Neuronal stem cell (in vitro differentiated cells): ENCODE results near the gene EN2.
A peak's percentile ranks its signal among the peaks of the same experiment; 100 is the strongest.

Source experiments
- DNase-seq: peaks from one replicate; pipeline ENCODE4 v3.0.0-alpha.2; 2013; ENCODE audit warnings: low spot score
- H2AFZ ChIP-seq: one replicate; pipeline ENCODE4 v1.6.1; 2013; ENCODE audit warnings: mild to moderate bottlenecking, low read length, inconsistent platforms
- H2AK5ac ChIP-seq: 2 replicates; pipeline ENCODE4 v1.6.1; 2013; ENCODE audit warnings: low read depth, mild to moderate bottlenecking, inconsistent platforms, low read length, moderate library complexity, mixed read lengths
- H2BK120ac ChIP-seq: 2 replicates; pipeline ENCODE4 v1.6.1; 2013; ENCODE audit warnings: low read depth, mild to moderate bottlenecking, inconsistent platforms, low read length, moderate library complexity, mixed read lengths
- H2BK12ac ChIP-seq: one replicate; pipeline ENCODE4 v1.6.1; 2013; ENCODE audit warnings: low read length, inconsistent platforms
- H2BK15ac ChIP-seq: 2 replicates; pipeline ENCODE4 v1.6.1; 2013; ENCODE audit warnings: mild to moderate bottlenecking, low read length, inconsistent platforms, mixed read lengths
- H2BK5ac ChIP-seq: one replicate; pipeline ENCODE4 v1.6.1; 2013; ENCODE audit warnings: inconsistent platforms, mild to moderate bottlenecking, low read length, moderate library complexity
- H3K14ac ChIP-seq: one replicate; pipeline ENCODE4 v1.6.1; 2013; ENCODE audit warnings: low read length, inconsistent platforms
- H3K18ac ChIP-seq: 2 replicates; pipeline ENCODE4 v1.6.1; 2013; ENCODE audit warnings: low read length, inconsistent platforms
- H3K23ac ChIP-seq: 2 replicates; pipeline ENCODE4 v1.6.1; 2013; ENCODE audit warnings: low read depth, mild to moderate bottlenecking, mixed read lengths, low read length, inconsistent platforms; ENCODE audit not compliant: poor library complexity
- H3K27ac ChIP-seq: replicated peaks from 3 replicates; pipeline ENCODE4 v1.5.1; 2013; ENCODE audit warnings: low read length, inconsistent platforms
- H3K27me3 ChIP-seq, 3 experiments: 2 replicates each; pipeline ENCODE4 v1.6.1; 2013; ENCODE audit warnings: low read length in 3 of 3, mild to moderate bottlenecking in 2 of 3, inconsistent platforms in 1 of 3, low read depth in 1 of 3, mixed read lengths in 1 of 3, moderate library complexity in 1 of 3; ENCODE audit not compliant: control insufficient read depth in 3 of 3, insufficient read depth in 3 of 3
- H3K36me3 ChIP-seq, 2 donors: replicated peaks in 1 of 2; 2 replicates each; pipeline ENCODE4 v1.6.1; 2013; ENCODE audit warnings: low read length in 2 of 2; ENCODE audit not compliant: control insufficient read depth in 2 of 2, insufficient read depth in 2 of 2
- H3K4ac ChIP-seq: 2 replicates; pipeline ENCODE4 v1.6.1; 2013; ENCODE audit warnings: inconsistent platforms, mild to moderate bottlenecking, low read length, moderate library complexity
- H3K4me1 ChIP-seq, 2 donors: 1 replicate in 1 of 2; 2 replicates in 1 of 2; pipeline ENCODE4 v1.6.1; 2013; ENCODE audit warnings: low read length in 2 of 2, low read depth in 1 of 2; ENCODE audit not compliant: control insufficient read depth in 2 of 2, insufficient read depth in 1 of 2
- H3K4me2 ChIP-seq: one replicate; pipeline ENCODE4 v1.6.1; 2013; ENCODE audit warnings: mild to moderate bottlenecking, low read length, inconsistent platforms; ENCODE audit not compliant: insufficient read depth, poor library complexity, severe bottlenecking
- H3K4me3 ChIP-seq, 2 donors: 2 replicates each; pipeline ENCODE4 v1.5.1; 2013; ENCODE audit warnings: low read length in 2 of 2, mild to moderate bottlenecking in 2 of 2, inconsistent platforms in 1 of 2, moderate library complexity in 1 of 2
- H3K79me1 ChIP-seq: one replicate; pipeline ENCODE4 v1.6.1; 2013; ENCODE audit warnings: low read depth, mild to moderate bottlenecking, inconsistent platforms, low read length, moderate library complexity
- H3K9ac ChIP-seq: one replicate; pipeline ENCODE4 v1.6.1; 2013; ENCODE audit warnings: mild to moderate bottlenecking, low read depth, low read length, inconsistent platforms; ENCODE audit not compliant: poor library complexity
- H3K9me3 ChIP-seq, 2 donors: replicated peaks in 1 of 2; 2 replicates each; pipeline versions ENCODE3 to v1.6.1; 2013; ENCODE audit warnings: low read length in 2 of 2, mild to moderate bottlenecking in 2 of 2, inconsistent platforms in 1 of 2, low read depth in 1 of 2, mixed read lengths in 1 of 2, moderate library complexity in 1 of 2; ENCODE audit not compliant: control insufficient read depth in 2 of 2, insufficient read depth in 1 of 2
- H4K8ac ChIP-seq: one replicate; pipeline ENCODE4 v1.6.1; 2013; ENCODE audit warnings: low read depth, mild to moderate bottlenecking, inconsistent platforms, low read length, moderate library complexity
- H4K91ac ChIP-seq: one replicate; pipeline ENCODE4 v1.6.1; 2013; ENCODE audit warnings: low read length, low read depth, mild to moderate bottlenecking, inconsistent platforms; ENCODE audit not compliant: poor library complexity
- WGBS, 2 donors: extraction: QIAGEN DNeasy Blood & Tissue Kit; methylation state at CpG; one replicate each; pipeline ENCODE4 v1.1.7; 2013; ENCODE audit warnings: missing lambda C conversion rate in 2 of 2, mixed read lengths in 1 of 2; ENCODE audit not compliant: insufficient read length in 2 of 2, insufficient replicate concordance in 1 of 2; ENCODE audit errors: extremely low coverage in 2 of 2; 5-methylcytosine and 5-hydroxymethylcytosine counted together

EN2 gene

DNA sequence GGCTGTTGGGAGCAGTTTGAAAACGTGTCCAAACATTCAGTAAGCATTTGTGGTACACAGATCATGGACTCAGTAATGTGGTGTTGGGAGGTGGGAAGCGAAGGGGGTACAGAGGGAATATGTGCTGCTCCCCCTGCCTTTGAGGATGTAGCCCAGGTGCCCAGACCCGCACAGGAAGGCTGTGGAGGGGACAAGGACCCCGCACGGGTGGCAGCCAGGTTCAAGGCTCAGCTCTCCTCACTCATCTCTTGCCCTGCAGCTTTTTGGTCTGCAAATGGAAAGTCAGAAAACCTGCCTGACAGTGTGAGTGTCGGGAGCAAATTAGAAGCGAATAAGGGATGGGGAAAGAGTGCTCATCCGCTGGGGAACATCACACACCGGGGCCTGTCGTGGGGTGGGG, 27.3 kb upstream of the EN2 start:
- Histone ChIP-seq H3K9me3 (no peaks in the 10 kb centered on the region), H3K18ac (peak overlapping the region; percentile 46), H2BK15ac (no peak overlapping the region), H3K23ac (no peak overlapping the region), H3K4me3 (no peak overlapping the region), H4K8ac (no peak overlapping the region), H3K36me3 (no peaks in the 10 kb centered on the region), H3K4ac (no peak overlapping the region), H3K14ac (no peak overlapping the region), H3K4me2 (no peak overlapping the region), H3K27ac (no peak overlapping the region), H3K79me1 (no peaks in the 10 kb centered on the region), H4K91ac (no peak overlapping the region), H2AFZ (no peak overlapping the region), H3K27me3 (peaks cover 0 to 62% (median 0%) of the 10 kb centered on the region in 3 experiments), H3K9ac (no peak overlapping the region), H2AK5ac (no peak overlapping the region), H2BK120ac (no peak overlapping the region), H3K4me1 (no peaks in the 10 kb centered on the region), H2BK12ac (no peak overlapping the region), H2BK5ac (no peak overlapping the region)
- DNase-seq, result no peak
- WGBS, 2 donors, result no CpG with 5 or more reads among the region's 10 CpGs

DNA sequence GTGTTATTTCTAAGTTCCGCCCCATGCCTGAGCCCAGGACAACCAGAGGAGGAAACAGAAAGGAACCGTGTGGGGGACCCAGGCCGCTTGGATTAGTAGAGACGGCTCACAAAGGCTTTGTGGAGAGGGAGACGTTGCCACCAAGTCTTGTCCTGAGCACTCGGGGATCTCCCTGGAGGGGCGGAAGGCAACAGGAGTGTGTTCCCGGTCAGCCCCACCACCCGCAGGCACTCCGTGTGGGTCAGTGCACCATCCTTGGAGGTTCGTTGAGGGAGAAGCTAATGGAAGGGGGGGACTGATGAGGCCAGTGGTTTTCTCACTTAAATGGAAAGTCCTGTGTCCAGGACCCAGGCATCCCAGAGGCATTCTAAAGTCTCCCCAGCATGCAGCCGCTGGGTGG, 26.7 kb upstream of the EN2 start:
- no peak overlapping the region for H3K14ac ChIP-seq
- H3K23ac ChIP-seq, result no peak overlapping the region
- H3K4ac ChIP-seq, result no peak overlapping the region
- H3K27me3 ChIP-seq, result peaks cover 0 to 56% (median 0%) of the 10 kb centered on the region in 3 experiments
- H2BK15ac ChIP-seq, result no peak overlapping the region
- no peaks in the 10 kb centered on the region for H3K79me1 ChIP-seq
- H3K4me1 ChIP-seq, result no peaks in the 10 kb centered on the region
- H2BK5ac ChIP-seq, result no peak overlapping the region
- H3K4me2 ChIP-seq, result no peak overlapping the region
- H3K27ac ChIP-seq, result no peak overlapping the region
- H2AFZ ChIP-seq, result no peak overlapping the region
- no peaks in the 10 kb centered on the region for H3K36me3 ChIP-seq
- no peak overlapping the region for H3K4me3 ChIP-seq
- no peak overlapping the region for H2AK5ac ChIP-seq
- no peak overlapping the region for H3K18ac ChIP-seq
- peaks cover 0 to 1% of the 10 kb centered on the region in 2 donors for H3K9me3 ChIP-seq
- WGBS, 2 donors, result no CpG with 5 or more reads among the region's 12 CpGs
- no peak overlapping the region for H2BK120ac ChIP-seq
- H4K91ac ChIP-seq, result no peak overlapping the region
- H2BK12ac ChIP-seq, result no peak overlapping the region
- H4K8ac ChIP-seq, result no peak overlapping the region
- DNase-seq, result no peak
- no peak overlapping the region for H3K9ac ChIP-seq

- Histone ChIP-seq H3K4me1 (no peaks in the 10 kb centered on the region), H3K27ac (no peak overlapping the region), H2BK15ac (no peak overlapping the region), H3K14ac (no peak overlapping the region), H3K79me1 (no peaks in the 10 kb centered on the region), H3K4ac (no peak overlapping the region), H4K91ac (no peak overlapping the region), H2AK5ac (no peak overlapping the region), H3K27me3 (peaks cover 0 to 53% (median 0%) of the 10 kb centered on the region in 3 experiments), H2BK120ac (no peak overlapping the region), H3K4me2 (no peak overlapping the region), H3K4me3 (no peak overlapping the region), H3K9me3 (peaks cover 0 to 5% of the 10 kb centered on the region in 2 donors), H3K36me3 (no peaks in the 10 kb centered on the region), H2BK12ac (no peak overlapping the region), H3K9ac (no peak overlapping the region), H4K8ac (no peak overlapping the region), H3K23ac (peak overlapping the region; percentile 26), H3K18ac (no peak overlapping the region), H2AFZ (no peak overlapping the region), H2BK5ac (no peak overlapping the region)
- no peak for DNase-seq
- no CpG with 5 or more reads among the region's 14 CpGs for WGBS, 2 donors
Observed at GRCh38 chr7:155431711-155432110, 26.2 kb upstream of the EN2 start.

- H3K9me3 ChIP-seq, result peaks cover 0 to 9% of the 10 kb centered on the region in 2 donors
- no peak overlapping the region for H2AK5ac ChIP-seq
- H2BK5ac ChIP-seq, result no peak overlapping the region
- no peak overlapping the region for H4K91ac ChIP-seq
- H2BK15ac ChIP-seq, result no peak overlapping the region
- WGBS, 2 donors, result no CpG with 5 or more reads among the region's 3 CpGs
- H3K4ac ChIP-seq, result no peak overlapping the region
- no peak overlapping the region for H3K9ac ChIP-seq
- H3K18ac ChIP-seq, result no peak overlapping the region
- no peak overlapping the region for H4K8ac ChIP-seq
- H3K27me3 ChIP-seq, result peaks cover 0 to 48% (median 0%) of the 10 kb centered on the region in 3 experiments
- H3K14ac ChIP-seq, result no peak overlapping the region
- H2BK12ac ChIP-seq, result no peak overlapping the region
- no peak overlapping the region for H2BK120ac ChIP-seq
- H2AFZ ChIP-seq, result no peak overlapping the region
- no peak overlapping the region for H3K4me3 ChIP-seq
- no peak overlapping the region for H3K23ac ChIP-seq
- no peak for DNase-seq
- H3K4me2 ChIP-seq, result no peak overlapping the region
- H3K79me1 ChIP-seq, result no peaks in the 10 kb centered on the region
- no peaks in the 10 kb centered on the region for H3K4me1 ChIP-seq
- H3K27ac ChIP-seq, result no peak overlapping the region
- no peaks in the 10 kb centered on the region for H3K36me3 ChIP-seq
Observed at GRCh38 chr7:155435110-155435509, 22.8 kb upstream of the EN2 start.
